Measurements from ENCODE around the gene RGS3.

RGS3 gene

GRCh38 chr9:113593682-113594281 is 130.3 kb downstream of the RGS3 start:
- TF ChIP-seq CTCF (conservative IDR thresholded peaks at IDR 0.05) (no peak), ZFX (IDR thresholded peaks at IDR 0.05) (no peak)
- H3K27ac ChIP-seq: no peak overlapping the region; the same call in 1 of the 2 replicates

GRCh38 chr9:113594484-113595299 is 131.2 kb downstream of the RGS3 start:
- H3K27ac ChIP-seq: no peak overlapping the region
- no peak for TF ChIP-seq ZFX (IDR thresholded peaks at IDR 0.05)
- TF ChIP-seq CTCF (conservative IDR thresholded peaks at IDR 0.05): no peak

- H3K27ac ChIP-seq: no peak overlapping the region
- TF ChIP-seq CTCF (conservative IDR thresholded peaks at IDR 0.05) (no peak), ZFX (IDR thresholded peaks at IDR 0.05) (no peak)
These were observed 133.2 kb downstream of the RGS3 start for GRCh38 chr9:113596616-113597320.

GRCh38 chr9:113597390-113598241 is 134.1 kb downstream of the RGS3 start:
- H3K27ac ChIP-seq: no peak overlapping the region
- no peak for TF ChIP-seq CTCF (conservative IDR thresholded peaks at IDR 0.05)
- no peak for TF ChIP-seq ZFX (IDR thresholded peaks at IDR 0.05)

GRCh38 chr9:113598451-113598850 is 134.9 kb downstream of the RGS3 start:
- no peak overlapping the region for H3K27ac ChIP-seq
- TF ChIP-seq ZFX (IDR thresholded peaks at IDR 0.05) (no peak), CTCF (conservative IDR thresholded peaks at IDR 0.05) (no peak)

GRCh38 chr9:113598883-113599282 is 135.4 kb downstream of the RGS3 start:
- TF ChIP-seq CTCF (conservative IDR thresholded peaks at IDR 0.05) (no peak), ZFX (IDR thresholded peaks at IDR 0.05) (no peak)
- H3K27ac ChIP-seq: no peak overlapping the region
